Measurements from ENCODE around the gene BTBD9.

GRCh38 chr6:38649744-38650143, 10.0 kb upstream of the BTBD9 start:
- no peak for TF ChIP-seq CTCF (IDR thresholded peaks at IDR 0.05; ENCODE audit: poor library complexity)
- no peak for TF ChIP-seq EZH2phosphoT487 (IDR thresholded peaks at IDR 0.05; ENCODE audit: low read depth, severe bottlenecking, unreplicated experiment)
- TF ChIP-seq EZH2 (IDR thresholded peaks at IDR 0.05; ENCODE audit: borderline replicate concordance), result no peak

Data from hepatocyte (in vitro differentiated cells).